Mucosa of stomach (tissue), 1 donor: Measurements from ENCODE around the gene GPNMB.
"Not testable (repeated sequence)": the region's sequence is repeated elsewhere in the genome, so short reads cannot be mapped to it uniquely, and the experiment has no call there.

Source experiments
- H3K27me3 ChIP-seq: one replicate; pipeline ENCODE4 v1.7.0; 2013; ENCODE audit warnings: mild to moderate bottlenecking, low read length; ENCODE audit not compliant: control insufficient read depth, insufficient read depth
- H3K36me3 ChIP-seq: one replicate; pipeline ENCODE4 v1.7.0; 2013; ENCODE audit warnings: low read length; ENCODE audit not compliant: control insufficient read depth, insufficient read depth
- H3K4me1 ChIP-seq: one replicate; pipeline ENCODE4 v1.7.0; 2013; ENCODE audit warnings: mild to moderate bottlenecking, low read length; ENCODE audit not compliant: control insufficient read depth, insufficient read depth
- H3K4me3 ChIP-seq: one replicate; pipeline ENCODE4 v1.7.0; 2013; ENCODE audit warnings: low read length
- H3K9ac ChIP-seq: one replicate; pipeline ENCODE4 v1.7.0; 2013; ENCODE audit warnings: mild to moderate bottlenecking, low read length, moderate library complexity
- H3K9me3 ChIP-seq: one replicate; pipeline ENCODE4 v1.7.0; 2013; ENCODE audit warnings: mild to moderate bottlenecking, low read length, moderate library complexity; ENCODE audit not compliant: control insufficient read depth
- donor health status: Pancreatic carcinoma.

The GPNMB gene

DNA sequence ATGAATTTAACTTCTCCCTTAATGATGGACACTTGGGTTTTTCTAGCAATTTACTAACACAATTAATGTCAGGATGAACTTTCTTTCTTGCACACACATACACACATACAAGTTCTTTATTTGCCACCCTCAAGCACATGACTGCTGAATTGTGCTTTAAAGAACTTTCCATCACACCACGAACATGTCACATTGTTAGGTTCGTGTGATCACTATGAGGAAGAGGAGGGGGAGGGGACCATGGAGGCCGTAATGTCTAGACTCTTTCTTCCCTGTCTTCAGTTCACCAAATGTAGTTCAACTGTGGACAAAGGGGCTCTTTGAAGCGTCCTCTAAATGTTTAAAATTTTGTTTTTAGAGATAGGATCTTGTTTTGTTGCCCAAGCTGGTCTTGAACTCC, 33.7 kb upstream of the GPNMB start:
- H3K27me3 ChIP-seq = no peaks in the 10 kb centered on the region
- no peak overlapping the region for H3K4me3 ChIP-seq
- H3K9ac ChIP-seq = no peak overlapping the region
- H3K36me3 ChIP-seq = no peaks in the 10 kb centered on the region
- H3K4me1 ChIP-seq = no peaks in the 10 kb centered on the region
- no peaks in the 10 kb centered on the region for H3K9me3 ChIP-seq

DNA sequence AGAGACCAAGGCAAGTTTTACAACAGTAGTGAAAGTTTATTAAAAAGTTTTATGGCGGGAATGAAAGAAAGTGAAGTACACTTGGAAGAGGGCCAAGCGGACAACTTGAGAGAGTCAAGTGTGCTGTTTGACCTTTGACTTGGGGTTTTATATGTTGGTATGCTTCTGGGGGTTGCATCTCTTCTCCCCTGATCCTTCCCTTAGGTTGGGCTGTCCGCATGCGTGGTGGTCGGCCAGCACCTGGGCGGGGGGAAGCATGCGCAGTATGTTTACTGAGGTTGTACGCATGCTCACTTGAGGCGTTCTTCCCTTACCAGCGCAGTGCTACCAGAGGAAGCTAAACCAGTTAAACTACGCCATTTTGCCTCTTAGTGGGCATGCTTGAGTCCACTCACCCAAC, 32.8 kb upstream of the GPNMB start:
- no peaks in the 10 kb centered on the region for H3K27me3 ChIP-seq
- H3K4me3 ChIP-seq = no peak overlapping the region
- no peaks in the 10 kb centered on the region for H3K9me3 ChIP-seq
- H3K4me1 ChIP-seq = no peaks in the 10 kb centered on the region
- no peak overlapping the region for H3K9ac ChIP-seq
- no peaks in the 10 kb centered on the region for H3K36me3 ChIP-seq

DNA sequence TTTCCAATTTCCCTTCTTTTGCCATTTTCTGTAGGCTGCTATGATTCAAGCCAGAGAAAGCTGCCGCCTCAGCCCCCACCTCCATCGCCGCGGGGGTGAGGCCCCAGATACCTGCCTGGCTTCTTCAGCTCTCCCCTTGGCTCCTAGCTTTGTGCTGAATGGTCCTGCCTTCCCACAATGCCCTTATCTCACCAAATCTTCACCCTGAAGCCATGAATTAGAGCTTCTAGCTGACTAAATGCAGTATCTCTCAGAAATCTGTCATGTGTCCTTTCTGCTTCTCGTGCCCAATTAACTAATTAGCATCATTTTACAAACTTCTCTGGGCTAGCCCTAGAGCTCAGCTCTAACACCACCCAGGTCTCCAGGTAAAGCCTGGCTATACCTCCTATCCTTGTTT, 32.2 kb upstream of the GPNMB start:
- H3K4me3 ChIP-seq = no peak overlapping the region
- H3K36me3 ChIP-seq = no peaks in the 10 kb centered on the region
- H3K4me1 ChIP-seq = no peaks in the 10 kb centered on the region
- no peaks in the 10 kb centered on the region for H3K27me3 ChIP-seq
- no peak overlapping the region for H3K9ac ChIP-seq
- no peaks in the 10 kb centered on the region for H3K9me3 ChIP-seq

- no peaks in the 10 kb centered on the region for H3K27me3 ChIP-seq
- H3K36me3 ChIP-seq = no peaks in the 10 kb centered on the region
- no peak overlapping the region for H3K4me3 ChIP-seq
- no peaks in the 10 kb centered on the region for H3K9me3 ChIP-seq
- H3K9ac ChIP-seq = no peak overlapping the region
- H3K4me1 ChIP-seq = no peaks in the 10 kb centered on the region
These were observed 31.6 kb upstream of the GPNMB start for GRCh38 chr7:23214938-23215337.

DNA sequence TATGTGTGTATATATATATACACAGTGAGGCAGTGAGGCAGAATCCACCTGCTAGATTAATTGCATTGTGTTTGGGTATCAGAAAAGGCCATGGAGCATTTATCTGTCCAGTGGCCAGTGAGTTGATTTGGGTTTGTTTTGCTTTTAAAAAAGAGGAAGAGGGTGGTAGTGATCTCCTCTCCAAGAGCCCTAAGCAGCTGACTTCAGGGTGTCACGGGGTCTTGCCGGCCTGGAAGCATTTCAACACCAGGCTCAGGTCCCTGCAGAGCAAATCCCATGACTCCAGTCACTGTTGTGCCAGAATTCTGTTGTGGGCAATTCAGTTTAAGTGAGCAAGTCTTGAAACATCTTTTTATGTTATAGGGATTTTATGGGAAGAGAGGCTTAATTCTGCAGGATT, 30.6 kb upstream of the GPNMB start:
- H3K9me3 ChIP-seq = no peaks in the 10 kb centered on the region
- no peak overlapping the region for H3K4me3 ChIP-seq
- H3K9ac ChIP-seq = no peak overlapping the region

GRCh38 chr7:23218196-23218595, 28.4 kb upstream of the GPNMB start:
- Histone ChIP-seq H3K4me1 (no peaks in the 10 kb centered on the region), H3K9ac (no peak overlapping the region), H3K36me3 (no peaks in the 10 kb centered on the region), H3K27me3 (no peaks in the 10 kb centered on the region), H3K4me3 (no peak overlapping the region), H3K9me3 (no peaks in the 10 kb centered on the region)

More for the DNA sequence above, 30.6 kb upstream of the GPNMB start:
- no peaks in the 10 kb centered on the region for H3K27me3 ChIP-seq
- H3K36me3 ChIP-seq = no peaks in the 10 kb centered on the region
- no peaks in the 10 kb centered on the region for H3K4me1 ChIP-seq

- no peaks in the 10 kb centered on the region for H3K27me3 ChIP-seq
- no peaks in the 10 kb centered on the region for H3K36me3 ChIP-seq
- H3K9ac ChIP-seq = no peak overlapping the region
- H3K9me3 ChIP-seq = no peaks in the 10 kb centered on the region
- no peak overlapping the region for H3K4me3 ChIP-seq
- no peaks in the 10 kb centered on the region for H3K4me1 ChIP-seq
These were observed 25.8 kb upstream of the GPNMB start for GRCh38 chr7:23220690-23221305.

- Histone ChIP-seq H3K4me1 (no peaks in the 10 kb centered on the region), H3K27me3 (no peaks in the 10 kb centered on the region), H3K4me3 (no peak overlapping the region), H3K9me3 (no peaks in the 10 kb centered on the region), H3K9ac (no peak overlapping the region), H3K36me3 (no peaks in the 10 kb centered on the region)
These were observed 24.0 kb upstream of the GPNMB start for GRCh38 chr7:23222439-23223030.

DNA sequence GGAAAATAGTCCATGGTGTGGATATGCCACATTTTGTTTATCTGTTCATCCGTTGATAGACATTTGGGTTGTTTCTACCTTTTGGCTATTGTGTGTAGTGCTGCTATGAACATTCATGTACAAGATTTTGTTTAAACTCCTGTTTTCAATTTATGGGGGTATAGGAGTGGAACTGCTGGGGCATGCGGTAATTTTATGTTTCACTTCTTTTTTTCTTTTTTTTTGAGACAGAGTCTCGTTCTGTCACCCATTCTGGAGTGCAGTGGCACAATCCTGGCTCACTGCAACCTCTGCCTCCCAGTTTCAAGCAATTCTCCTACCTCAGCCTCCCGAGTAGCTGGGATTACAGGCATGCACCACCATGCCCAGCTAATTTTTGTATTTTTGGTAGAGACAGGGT, 22.2 kb upstream of the GPNMB start:
- H3K4me1 ChIP-seq, H3K27me3 ChIP-seq, H3K9ac ChIP-seq, H3K36me3 ChIP-seq, H3K9me3 ChIP-seq, H3K4me3 ChIP-seq: not testable (repeated sequence)

DNA sequence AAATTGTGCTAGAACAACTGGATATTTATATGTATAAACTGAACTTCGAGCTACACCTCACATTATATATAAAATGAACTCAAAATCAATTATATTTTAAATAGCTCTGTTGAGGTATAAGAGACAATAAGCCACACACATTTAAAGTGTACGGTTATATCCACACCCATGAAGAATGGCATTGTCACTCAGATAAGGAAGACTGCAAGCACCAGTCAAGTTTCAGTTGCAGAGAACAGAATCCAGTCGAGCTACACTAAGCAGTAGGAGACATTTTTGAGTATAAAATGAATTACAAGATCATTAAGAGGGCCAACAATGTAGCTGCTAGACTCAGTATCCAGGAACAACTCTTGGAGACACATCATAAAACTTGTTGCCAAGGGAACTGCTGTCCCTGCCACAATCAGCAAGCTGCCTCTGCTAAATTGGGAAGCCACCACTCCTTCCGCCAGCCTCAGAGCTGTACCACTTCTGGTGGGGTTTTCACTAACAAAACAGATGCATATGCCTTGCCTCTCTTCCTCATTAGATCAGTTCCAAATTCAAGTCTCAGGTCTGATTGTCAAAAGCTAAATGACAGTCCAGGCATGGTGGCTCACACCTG, 19.6 kb upstream of the GPNMB start:
- Histone ChIP-seq H3K4me1 (no peaks in the 10 kb centered on the region), H3K9me3 (no peaks in the 10 kb centered on the region), H3K36me3 (no peaks in the 10 kb centered on the region), H3K4me3 (no peak overlapping the region), H3K27me3 (no peaks in the 10 kb centered on the region), H3K9ac (no peak overlapping the region)

- Histone ChIP-seq H3K4me3 (no peak overlapping the region), H3K9me3 (no peaks in the 10 kb centered on the region), H3K27me3 (no peaks in the 10 kb centered on the region), H3K36me3 (no peaks in the 10 kb centered on the region), H3K4me1 (no peaks in the 10 kb centered on the region), H3K9ac (no peak overlapping the region)
These were observed 18.2 kb upstream of the GPNMB start for GRCh38 chr7:23228412-23228811.

GRCh38 chr7:23230641-23231101, 15.9 kb upstream of the GPNMB start:
- no peak overlapping the region for H3K9ac ChIP-seq
- no peak overlapping the region for H3K4me3 ChIP-seq
- no peaks in the 10 kb centered on the region for H3K36me3 ChIP-seq
- H3K9me3 ChIP-seq = no peaks in the 10 kb centered on the region
- H3K4me1 ChIP-seq = no peaks in the 10 kb centered on the region
- H3K27me3 ChIP-seq = no peaks in the 10 kb centered on the region
